Lung (tissue), 12 donors: ENCODE data around the gene CRPPA. TPM values are rescaled to one million over a fixed set of nuclear protein-coding genes. Genes with fewer than 3 reads are reported as not detected.
"Not testable (repeated sequence)": the region's sequence is repeated elsewhere in the genome, so short reads cannot be mapped to it uniquely, and the experiment has no call there.

Experiments
- ATAC-seq: fragments of 200-7000 bp; cut with Tn5 transposase; one replicate; pipeline ENCODE4 v1.9.1; 2020; ENCODE audit warnings: moderate number of reproducible peaks; ENCODE audit not compliant: insufficient read depth, low FRiP score
- DNase-seq, 3 donors: peaks; one replicate each; pipeline ENCODE4 v3.0.0-alpha.2; 2013 to 2017
- H3K27ac ChIP-seq, 2 donors: one replicate each; pipeline ENCODE4 v1.5.1; 2013; ENCODE audit warnings: mild to moderate bottlenecking in 2 of 2, moderate library complexity in 2 of 2, control low read depth in 1 of 2, inconsistent platforms in 1 of 2, low read depth in 1 of 2, low read length in 1 of 2
- H3K27me3 ChIP-seq, 3 donors: one replicate each; pipeline ENCODE4 v1.5.1; 2013; ENCODE audit warnings: low read length in 2 of 3; ENCODE audit not compliant: control insufficient read depth in 3 of 3, insufficient read depth in 3 of 3
- H3K36me3 ChIP-seq, 4 donors: one replicate each; pipeline ENCODE4 v1.5.1; 2013; ENCODE audit warnings: low read length in 4 of 4, mild to moderate bottlenecking in 1 of 4, moderate library complexity in 1 of 4; ENCODE audit not compliant: control insufficient read depth in 4 of 4, insufficient read depth in 4 of 4
- H3K4me1 ChIP-seq, 5 donors: one replicate each; pipeline ENCODE4 v1.5.1; 2013; ENCODE audit warnings: low read length in 5 of 5, mild to moderate bottlenecking in 2 of 5, moderate library complexity in 1 of 5; ENCODE audit not compliant: control insufficient read depth in 5 of 5, insufficient read depth in 5 of 5
- H3K4me3 ChIP-seq: one replicate; pipeline ENCODE4 v1.5.1; 2013; ENCODE audit warnings: mild to moderate bottlenecking, control low read depth, moderate library complexity
- H3K9ac ChIP-seq, 2 donors: one replicate each; pipeline ENCODE4 v1.5.1; 2013; ENCODE audit warnings: low read length in 2 of 2, control low read depth in 1 of 2; ENCODE audit not compliant: insufficient read depth in 1 of 2
- H3K9me3 ChIP-seq, 4 donors: one replicate each; pipeline ENCODE4 v1.5.1; 2013; ENCODE audit warnings: low read length in 3 of 4, mild to moderate bottlenecking in 1 of 4, moderate library complexity in 1 of 4; ENCODE audit not compliant: control insufficient read depth in 4 of 4, insufficient read depth in 3 of 4
- WGBS, 2 donors: extraction: QIAGEN DNeasy Blood & Tissue Kit; methylation state at CpG; one replicate each; pipeline ENCODE4 v1.1.7; 2013; 5-methylcytosine and 5-hydroxymethylcytosine counted together
- polyA plus RNA-seq, 2 donors: library from polyadenylated mRNA; stranded (reverse); fragments of 200-250 nt; gene quantifications; one replicate each; pipeline ENCODE4 v1.2.1, GENCODE V29; 2013
- total RNA-seq, 2 donors: library from RNA; depleted of rRNA in 1 of 2; stranded (reverse); fragments of >200 nt in 1 of 2; gene quantifications; one replicate each; pipeline ENCODE4 v1.2.1, GENCODE V29; 2014 to 2021
- TF ChIP-seq, protein P1 (sequence below): IDR thresholded peaks from 2 replicates; pipeline ENCODE4 v1.5.1; 2012; ENCODE audit warnings: mild to moderate bottlenecking; ENCODE audit errors: control extremely low read depth, extremely low read depth
- donor health status: control.
- donor health status: control.
- donor health status: Bipolar disorder and iron deficiency.
- donor health status: healthy.
- donor health status: DM: yes; HTN: yes; CAD: no.

CRPPA gene
- total and polyA plus RNA-seq, 4 donors: 0.38 to 8.6 (median 2.0) TPM

DNA sequence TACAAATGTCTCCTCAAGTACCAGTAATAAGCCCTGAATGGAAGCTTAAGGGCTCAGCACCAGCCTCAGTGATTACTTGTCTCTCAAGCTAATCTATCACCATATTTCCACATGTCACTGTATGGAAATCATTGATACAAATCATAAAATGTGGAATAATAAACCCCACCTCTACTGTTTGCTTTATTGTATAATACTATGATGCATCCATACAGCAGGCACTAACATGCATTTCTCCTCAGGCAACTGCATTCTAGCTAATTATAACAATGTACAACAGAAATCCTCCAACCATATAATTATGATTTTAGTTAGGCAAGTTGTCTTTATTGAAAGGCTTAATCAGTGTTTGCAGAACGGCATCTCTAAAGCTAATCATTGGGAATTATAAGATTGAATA is 26.2 kb downstream of the CRPPA start:
- H3K36me3 ChIP-seq: peaks cover 0 to 37% (median 11%) of the 10 kb centered on the region in 4 donors
- TF ChIP-seq, protein P1, sequence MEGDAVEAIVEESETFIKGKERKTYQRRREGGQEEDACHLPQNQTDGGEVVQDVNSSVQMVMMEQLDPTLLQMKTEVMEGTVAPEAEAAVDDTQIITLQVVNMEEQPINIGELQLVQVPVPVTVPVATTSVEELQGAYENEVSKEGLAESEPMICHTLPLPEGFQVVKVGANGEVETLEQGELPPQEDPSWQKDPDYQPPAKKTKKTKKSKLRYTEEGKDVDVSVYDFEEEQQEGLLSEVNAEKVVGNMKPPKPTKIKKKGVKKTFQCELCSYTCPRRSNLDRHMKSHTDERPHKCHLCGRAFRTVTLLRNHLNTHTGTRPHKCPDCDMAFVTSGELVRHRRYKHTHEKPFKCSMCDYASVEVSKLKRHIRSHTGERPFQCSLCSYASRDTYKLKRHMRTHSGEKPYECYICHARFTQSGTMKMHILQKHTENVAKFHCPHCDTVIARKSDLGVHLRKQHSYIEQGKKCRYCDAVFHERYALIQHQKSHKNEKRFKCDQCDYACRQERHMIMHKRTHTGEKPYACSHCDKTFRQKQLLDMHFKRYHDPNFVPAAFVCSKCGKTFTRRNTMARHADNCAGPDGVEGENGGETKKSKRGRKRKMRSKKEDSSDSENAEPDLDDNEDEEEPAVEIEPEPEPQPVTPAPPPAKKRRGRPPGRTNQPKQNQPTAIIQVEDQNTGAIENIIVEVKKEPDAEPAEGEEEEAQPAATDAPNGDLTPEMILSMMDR: no peak
- peaks cover 0 to 36% (median 9%) of the 10 kb centered on the region in 4 donors for H3K9me3 ChIP-seq
- no peak for DNase-seq
- H3K9ac ChIP-seq: no peak overlapping the region
- peaks cover 0 to 10% (median 9%) of the 10 kb centered on the region in 3 donors for H3K27me3 ChIP-seq
- H3K4me1 ChIP-seq: peaks cover 0 to 18% (median 0%) of the 10 kb centered on the region in 5 donors
- WGBS, 2 donors: 93 to 94% methylated on average over 1 of the region's 1 CpG
- no peak overlapping the region for H3K27ac ChIP-seq
- no peak overlapping the region for H3K4me3 ChIP-seq
- ATAC-seq: no peak

- WGBS, 2 donors: 95 to 96% methylated on average over 4 of the region's 4 CpGs
- Histone ChIP-seq H3K4me3 (no peak overlapping the region), H3K36me3 (peaks cover 0 to 25% (median 7%) of the 10 kb centered on the region in 4 donors)
Measured at GRCh38 chr7:16393862-16394422, 27.4 kb downstream of the CRPPA start.

GRCh38 chr7:16392990-16393523 is 28.3 kb downstream of the CRPPA start:
- peaks cover 0 to 8% (median 0%) of the 10 kb centered on the region in 5 donors for H3K4me1 ChIP-seq
- H3K4me3 ChIP-seq: no peak overlapping the region
- H3K27ac ChIP-seq: no peak overlapping the region
- no peak overlapping the region for H3K9ac ChIP-seq
- peaks cover 0 to 14% (median 5%) of the 10 kb centered on the region in 3 donors for H3K27me3 ChIP-seq
- 73 to 92% methylated on average over 2 of the region's 2 CpGs for WGBS, 2 donors
- H3K9me3 ChIP-seq: peaks cover 0 to 15% (median 5%) of the 10 kb centered on the region in 4 donors
- H3K36me3 ChIP-seq: peaks cover 0 to 17% (median 4%) of the 10 kb centered on the region in 4 donors
- DNase-seq: peak in 1 of 3 donors; percentile 17
- ATAC-seq: peak; percentile 82
- TF ChIP-seq, protein P1: no peak

More at GRCh38 chr7:16393862-16394422, 27.4 kb downstream of the CRPPA start:
- TF ChIP-seq, protein P1: no peak
- ATAC-seq (no peak), DNase-seq (no peak)
- Histone ChIP-seq H3K9me3 (peaks cover 0 to 24% (median 5%) of the 10 kb centered on the region in 4 donors), H3K27me3 (peaks cover 0 to 13% (median 5%) of the 10 kb centered on the region in 3 donors), H3K27ac (no peak overlapping the region), H3K9ac (no peak overlapping the region), H3K4me1 (peaks cover 0 to 10% (median 0%) of the 10 kb centered on the region in 5 donors)

DNA sequence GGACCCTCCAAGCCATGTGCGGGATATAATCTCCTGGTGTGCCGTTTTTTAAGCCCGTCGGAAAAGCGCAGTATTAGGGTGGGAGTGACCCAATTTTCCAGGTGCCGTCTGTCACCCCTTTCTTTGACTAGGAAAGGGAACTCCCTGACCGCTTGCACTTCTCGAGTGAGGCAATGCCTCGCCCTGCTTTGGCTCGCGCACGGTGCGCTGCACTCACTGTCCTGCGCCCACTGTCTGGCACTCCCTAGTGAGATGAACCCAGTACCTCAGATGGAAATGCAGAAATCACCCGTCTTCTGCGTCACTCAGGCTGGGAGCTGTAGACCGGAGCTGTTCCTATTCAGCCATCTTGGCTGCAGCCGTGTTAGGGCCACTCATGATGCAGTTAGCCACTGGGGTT is 37.6 kb downstream of the CRPPA start:
- not testable (repeated sequence) for H3K27me3 ChIP-seq, ATAC-seq, H3K27ac ChIP-seq, H3K9ac ChIP-seq, DNase-seq, H3K4me1 ChIP-seq, H3K36me3 ChIP-seq, H3K4me3 ChIP-seq
- H3K9me3 ChIP-seq: peaks cover 0 to 10% (median 4%) of the 10 kb centered on the region in 4 donors
- WGBS, 2 donors: 95 to 98% methylated on average over 17 to 18 of the region's 18 CpGs

- H3K36me3 ChIP-seq, H3K4me3 ChIP-seq, H3K27me3 ChIP-seq, DNase-seq, H3K27ac ChIP-seq, H3K9ac ChIP-seq, ATAC-seq, H3K4me1 ChIP-seq: not testable (repeated sequence)
- H3K9me3 ChIP-seq: peaks cover 0 to 10% (median 3%) of the 10 kb centered on the region in 4 donors
- 96 to 97% methylated on average over 6 to 7 of the region's 7 CpGs for WGBS, 2 donors
Measured at GRCh38 chr7:16383103-16383502, 38.2 kb downstream of the CRPPA start.
